ENCODE data around the gene C17orf78.

Gene C17orf78

DNA sequence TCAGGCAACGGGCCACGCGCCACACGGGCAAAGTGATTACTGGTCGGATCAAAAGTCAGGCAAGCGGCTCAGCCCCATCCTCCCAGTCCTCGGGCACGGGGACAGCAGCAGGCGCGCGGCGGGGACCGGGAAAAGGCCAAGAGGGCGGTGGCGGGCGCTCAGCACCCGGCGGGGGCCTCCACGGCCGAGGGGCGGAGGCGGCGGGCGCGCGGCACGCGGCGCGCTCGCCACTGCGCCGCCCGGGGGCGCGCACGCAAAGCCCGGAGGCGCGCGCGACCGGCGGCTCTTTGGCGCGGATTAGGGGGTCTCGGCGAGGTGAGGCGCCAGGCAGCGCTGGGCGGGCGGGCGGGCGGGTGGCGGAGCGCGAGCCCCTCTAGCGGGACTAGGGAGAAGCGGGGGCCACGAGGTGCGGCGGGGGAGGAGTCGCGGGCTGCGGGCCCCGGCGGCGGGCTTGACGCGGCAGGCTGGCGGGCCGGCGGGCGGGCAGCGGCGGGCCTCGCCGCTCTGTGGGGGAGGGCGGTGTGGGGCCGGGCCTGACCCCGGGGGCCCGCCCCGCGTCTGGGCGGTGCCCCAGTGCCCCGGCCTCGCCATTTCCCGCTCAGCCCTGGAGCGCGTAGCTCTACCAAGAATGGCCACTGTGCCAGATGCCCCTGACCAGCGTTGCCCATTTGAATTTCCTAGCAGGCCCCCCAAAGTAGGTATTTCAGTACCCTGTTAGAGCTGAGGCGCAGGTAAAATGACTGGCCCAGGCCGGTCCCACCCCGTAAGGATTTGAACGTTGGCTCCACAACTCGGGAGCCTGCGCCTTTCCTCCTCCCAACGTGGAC lies 31.1 kb downstream of the C17orf78 start, which contains the start of the genes ACACA and TADA2A (continued):
- TF ChIP-seq, protein P1, sequence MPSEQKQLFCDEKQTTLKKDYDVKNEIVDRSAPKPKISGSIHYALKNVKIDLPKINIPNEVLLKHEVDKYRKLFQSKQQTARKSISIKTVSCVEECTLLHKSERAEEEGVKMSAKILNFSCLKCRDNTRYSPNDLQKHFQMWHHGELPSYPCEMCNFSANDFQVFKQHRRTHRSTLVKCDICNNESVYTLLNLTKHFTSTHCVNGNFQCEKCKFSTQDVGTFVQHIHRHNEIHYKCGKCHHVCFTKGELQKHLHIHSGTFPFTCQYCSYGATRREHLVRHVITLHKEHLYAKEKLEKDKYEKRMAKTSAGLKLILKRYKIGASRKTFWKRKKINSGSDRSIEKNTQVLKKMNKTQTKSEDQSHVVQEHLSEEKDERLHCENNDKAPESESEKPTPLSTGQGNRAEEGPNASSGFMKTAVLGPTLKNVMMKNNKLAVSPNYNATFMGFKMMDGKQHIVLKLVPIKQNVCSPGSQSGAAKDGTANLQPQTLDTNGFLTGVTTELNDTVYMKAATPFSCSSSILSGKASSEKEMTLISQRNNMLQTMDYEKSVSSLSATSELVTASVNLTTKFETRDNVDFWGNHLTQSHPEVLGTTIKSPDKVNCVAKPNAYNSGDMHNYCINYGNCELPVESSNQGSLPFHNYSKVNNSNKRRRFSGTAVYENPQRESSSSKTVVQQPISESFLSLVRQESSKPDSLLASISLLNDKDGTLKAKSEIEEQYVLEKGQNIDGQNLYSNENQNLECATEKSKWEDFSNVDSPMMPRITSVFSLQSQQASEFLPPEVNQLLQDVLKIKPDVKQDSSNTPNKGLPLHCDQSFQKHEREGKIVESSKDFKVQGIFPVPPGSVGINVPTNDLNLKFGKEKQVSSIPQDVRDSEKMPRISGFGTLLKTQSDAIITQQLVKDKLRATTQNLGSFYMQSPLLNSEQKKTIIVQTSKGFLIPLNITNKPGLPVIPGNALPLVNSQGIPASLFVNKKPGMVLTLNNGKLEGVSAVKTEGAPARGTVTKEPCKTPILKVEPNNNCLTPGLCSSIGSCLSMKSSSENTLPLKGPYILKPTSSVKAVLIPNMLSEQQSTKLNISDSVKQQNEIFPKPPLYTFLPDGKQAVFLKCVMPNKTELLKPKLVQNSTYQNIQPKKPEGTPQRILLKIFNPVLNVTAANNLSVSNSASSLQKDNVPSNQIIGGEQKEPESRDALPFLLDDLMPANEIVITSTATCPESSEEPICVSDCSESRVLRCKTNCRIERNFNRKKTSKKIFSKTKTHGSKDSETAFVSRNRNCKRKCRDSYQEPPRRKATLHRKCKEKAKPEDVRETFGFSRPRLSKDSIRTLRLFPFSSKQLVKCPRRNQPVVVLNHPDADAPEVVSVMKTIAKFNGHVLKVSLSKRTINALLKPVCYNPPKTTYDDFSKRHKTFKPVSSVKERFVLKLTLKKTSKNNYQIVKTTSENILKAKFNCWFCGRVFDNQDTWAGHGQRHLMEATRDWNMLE (tag by site-specific recombination; conservative IDR thresholded peaks at IDR 0.05; ENCODE audit: low read depth): no peak
- TF ChIP-seq ZNF114 (tag by site-specific recombination; IDR thresholded peaks at IDR 0.05): no peak
- no peak for TF ChIP-seq ZNF426 (tag by site-specific recombination; IDR thresholded peaks at IDR 0.05)
- TF ChIP-seq, protein P2, sequence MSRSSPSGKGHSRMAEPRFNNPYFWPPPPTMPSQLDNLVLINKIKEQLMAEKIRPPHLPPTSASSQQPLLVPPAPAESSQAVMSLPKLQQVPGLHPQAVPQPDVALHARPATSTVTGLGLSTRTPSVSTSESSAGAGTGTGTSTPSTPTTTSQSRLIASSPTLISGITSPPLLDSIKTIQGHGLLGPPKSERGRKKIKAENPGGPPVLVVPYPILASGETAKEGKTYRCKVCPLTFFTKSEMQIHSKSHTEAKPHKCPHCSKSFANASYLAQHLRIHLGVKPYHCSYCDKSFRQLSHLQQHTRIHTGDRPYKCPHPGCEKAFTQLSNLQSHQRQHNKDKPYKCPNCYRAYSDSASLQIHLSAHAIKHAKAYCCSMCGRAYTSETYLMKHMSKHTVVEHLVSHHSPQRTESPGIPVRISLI (tag by site-specific recombination; IDR thresholded peaks at IDR 0.05): no peak
- TF ChIP-seq ZBTB1 (tag by site-specific recombination; IDR thresholded peaks at IDR 0.05): no peak
- no peak for TF ChIP-seq ZNF23 (tag by site-specific recombination; IDR thresholded peaks at IDR 0.05; ENCODE audit: borderline replicate concordance)
- TF ChIP-seq, protein P3, sequence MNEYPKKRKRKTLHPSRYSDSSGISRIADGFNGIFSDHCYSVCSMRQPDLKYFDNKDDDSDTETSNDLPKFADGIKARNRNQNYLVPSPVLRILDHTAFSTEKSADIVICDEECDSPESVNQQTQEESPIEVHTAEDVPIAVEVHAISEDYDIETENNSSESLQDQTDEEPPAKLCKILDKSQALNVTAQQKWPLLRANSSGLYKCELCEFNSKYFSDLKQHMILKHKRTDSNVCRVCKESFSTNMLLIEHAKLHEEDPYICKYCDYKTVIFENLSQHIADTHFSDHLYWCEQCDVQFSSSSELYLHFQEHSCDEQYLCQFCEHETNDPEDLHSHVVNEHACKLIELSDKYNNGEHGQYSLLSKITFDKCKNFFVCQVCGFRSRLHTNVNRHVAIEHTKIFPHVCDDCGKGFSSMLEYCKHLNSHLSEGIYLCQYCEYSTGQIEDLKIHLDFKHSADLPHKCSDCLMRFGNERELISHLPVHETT (tag by site-specific recombination; IDR thresholded peaks at IDR 0.05): no peak
- no peak for TF ChIP-seq ZNF132 (tag by site-specific recombination; IDR thresholded peaks at IDR 0.05; ENCODE audit: borderline replicate concordance)
- TF ChIP-seq ZNF514 (tag by site-specific recombination; IDR thresholded peaks at IDR 0.05): no peak
- TF ChIP-seq ZNF548 (tag by site-specific recombination; IDR thresholded peaks at IDR 0.05): no peak
- no peak; the same call in 1 of the 2 replicates for TF ChIP-seq ZBTB48 (tag by site-specific recombination; IDR thresholded peaks at IDR 0.05)
- no peak for TF ChIP-seq ZNF155 (tag by site-specific recombination; IDR thresholded peaks at IDR 0.05)
- TF ChIP-seq, protein P4, sequence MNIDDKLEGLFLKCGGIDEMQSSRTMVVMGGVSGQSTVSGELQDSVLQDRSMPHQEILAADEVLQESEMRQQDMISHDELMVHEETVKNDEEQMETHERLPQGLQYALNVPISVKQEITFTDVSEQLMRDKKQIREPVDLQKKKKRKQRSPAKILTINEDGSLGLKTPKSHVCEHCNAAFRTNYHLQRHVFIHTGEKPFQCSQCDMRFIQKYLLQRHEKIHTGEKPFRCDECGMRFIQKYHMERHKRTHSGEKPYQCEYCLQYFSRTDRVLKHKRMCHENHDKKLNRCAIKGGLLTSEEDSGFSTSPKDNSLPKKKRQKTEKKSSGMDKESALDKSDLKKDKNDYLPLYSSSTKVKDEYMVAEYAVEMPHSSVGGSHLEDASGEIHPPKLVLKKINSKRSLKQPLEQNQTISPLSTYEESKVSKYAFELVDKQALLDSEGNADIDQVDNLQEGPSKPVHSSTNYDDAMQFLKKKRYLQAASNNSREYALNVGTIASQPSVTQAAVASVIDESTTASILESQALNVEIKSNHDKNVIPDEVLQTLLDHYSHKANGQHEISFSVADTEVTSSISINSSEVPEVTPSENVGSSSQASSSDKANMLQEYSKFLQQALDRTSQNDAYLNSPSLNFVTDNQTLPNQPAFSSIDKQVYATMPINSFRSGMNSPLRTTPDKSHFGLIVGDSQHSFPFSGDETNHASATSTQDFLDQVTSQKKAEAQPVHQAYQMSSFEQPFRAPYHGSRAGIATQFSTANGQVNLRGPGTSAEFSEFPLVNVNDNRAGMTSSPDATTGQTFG (tag by site-specific recombination; IDR thresholded peaks at IDR 0.05; ENCODE audit: borderline replicate concordance): no peak
- TF ChIP-seq ZNF350 (tag by site-specific recombination; IDR thresholded peaks at IDR 0.05): no peak
- no peak for TF ChIP-seq ZNF280D (tag by site-specific recombination; IDR thresholded peaks at IDR 0.05)
- peak; percentile 17; the same call in 1 of the 2 replicates for TF ChIP-seq ZFHX2 (tag by site-specific recombination; conservative IDR thresholded peaks at IDR 0.05)
- no peak for TF ChIP-seq ZNF266 (tag by site-specific recombination; IDR thresholded peaks at IDR 0.05; ENCODE audit: low read depth)
- no peak for TF ChIP-seq ZNF214 (tag by site-specific recombination; IDR thresholded peaks at IDR 0.05; ENCODE audit: borderline replicate concordance)
- no peak for TF ChIP-seq ZNF366 (tag by site-specific recombination; conservative IDR thresholded peaks at IDR 0.05)
- peak; percentile 43; the same call in 1 of the 2 replicates for TF ChIP-seq YY1 (tag by site-specific recombination; IDR thresholded peaks at IDR 0.05)
- no peak for TF ChIP-seq ZNF600 (tag by site-specific recombination; IDR thresholded peaks at IDR 0.05)
- TF ChIP-seq, protein P5, sequence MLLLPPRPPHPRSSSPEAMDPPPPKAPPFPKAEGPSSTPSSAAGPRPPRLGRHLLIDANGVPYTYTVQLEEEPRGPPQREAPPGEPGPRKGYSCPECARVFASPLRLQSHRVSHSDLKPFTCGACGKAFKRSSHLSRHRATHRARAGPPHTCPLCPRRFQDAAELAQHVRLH (tag by site-specific recombination; IDR thresholded peaks at IDR 0.05): no peak; the same call in 1 of the 2 replicates
- TF ChIP-seq, protein P6, sequence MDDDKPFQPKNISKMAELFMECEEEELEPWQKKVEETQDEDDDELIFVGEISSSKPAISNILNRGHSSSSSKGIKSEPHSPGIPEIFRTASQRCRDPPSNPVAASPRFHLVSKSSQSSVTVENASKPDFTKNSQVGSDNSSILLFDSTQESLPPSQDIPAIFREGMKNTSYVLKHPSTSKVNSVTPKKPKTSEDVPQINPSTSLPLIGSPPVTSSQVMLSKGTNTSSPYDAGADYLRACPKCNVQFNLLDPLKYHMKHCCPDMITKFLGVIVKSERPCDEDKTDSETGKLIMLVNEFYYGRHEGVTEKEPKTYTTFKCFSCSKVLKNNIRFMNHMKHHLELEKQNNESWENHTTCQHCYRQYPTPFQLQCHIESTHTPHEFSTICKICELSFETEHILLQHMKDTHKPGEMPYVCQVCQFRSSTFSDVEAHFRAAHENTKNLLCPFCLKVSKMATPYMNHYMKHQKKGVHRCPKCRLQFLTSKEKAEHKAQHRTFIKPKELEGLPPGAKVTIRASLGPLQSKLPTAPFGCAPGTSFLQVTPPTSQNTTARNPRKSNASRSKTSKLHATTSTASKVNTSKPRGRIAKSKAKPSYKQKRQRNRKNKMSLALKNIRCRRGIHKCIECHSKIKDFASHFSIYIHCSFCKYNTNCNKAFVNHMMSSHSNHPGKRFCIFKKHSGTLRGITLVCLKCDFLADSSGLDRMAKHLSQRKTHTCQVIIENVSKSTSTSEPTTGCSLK (tag by site-specific recombination; IDR thresholded peaks at IDR 0.05): no peak
